ENCODE data around the gene TMEM271.
"Not testable (repeated sequence)": the region's sequence is repeated elsewhere in the genome, so short reads cannot be mapped to it uniquely, and the experiment has no call there.

The TMEM271 gene

DNA sequence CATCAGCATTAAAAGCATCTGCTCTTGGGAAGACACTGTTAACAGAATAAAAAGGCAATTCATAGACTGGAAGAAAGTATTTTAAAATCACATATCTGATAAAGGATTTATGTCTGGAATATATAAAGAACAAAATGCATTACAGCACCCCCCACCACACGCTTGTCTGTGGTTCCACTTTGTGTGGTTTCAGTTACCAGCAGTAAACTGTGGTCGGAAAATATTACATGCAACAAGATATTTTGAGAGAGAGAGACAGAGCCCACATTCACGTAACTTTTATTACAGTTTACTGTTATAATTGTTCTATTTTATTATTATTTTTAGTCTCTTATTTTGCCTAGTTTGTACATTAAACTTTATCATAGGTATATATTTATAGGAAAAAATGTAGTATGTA, 28.0 kb upstream of the TMEM271 start:
- Histone ChIP-seq H3K27me3 (replicated peaks; ENCODE audit: control insufficient read depth, insufficient read depth, low read length) (peaks cover 19% of the 10 kb centered on the region), H3K9ac (ENCODE audit: low read length) (no peak overlapping the region), H3K36me3 (ENCODE audit: control insufficient read depth, insufficient read depth, low read length, severe bottlenecking) (no peaks in the 10 kb centered on the region), H3K9me3 (ENCODE audit: control insufficient read depth, low read length) (no peaks in the 10 kb centered on the region), H3K4me3 (ENCODE audit: low read length) (no peak overlapping the region), H3K4me1 (ENCODE audit: control insufficient read depth, insufficient read depth, low read length) (no peaks in the 10 kb centered on the region)
- no peak for DNase-seq (ENCODE audit: low read depth)

DNA sequence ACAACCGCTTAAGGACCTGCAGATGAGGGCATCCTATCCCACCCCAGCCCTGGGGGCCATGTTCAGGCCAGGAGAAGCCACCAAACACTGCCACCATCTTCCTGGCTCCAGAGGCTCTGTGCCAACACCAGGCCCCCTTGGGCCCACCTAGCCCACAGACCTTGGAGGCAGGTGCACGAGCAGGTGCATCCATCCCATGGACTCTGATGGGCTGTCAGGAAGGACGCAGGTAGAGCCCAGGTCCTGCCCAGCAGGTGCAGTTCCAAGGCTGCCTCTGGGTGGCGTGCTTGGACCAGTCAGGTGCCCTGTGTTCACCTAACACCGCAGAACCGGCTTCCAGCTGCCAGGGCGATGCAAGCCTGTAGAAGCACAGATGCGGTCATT, 26.5 kb upstream of the TMEM271 start:
- Histone ChIP-seq H3K36me3 (ENCODE audit: control insufficient read depth, insufficient read depth, low read length, severe bottlenecking) (no peaks in the 10 kb centered on the region), H3K4me1 (ENCODE audit: control insufficient read depth, insufficient read depth, low read length) (no peaks in the 10 kb centered on the region), H3K4me3 (ENCODE audit: low read length) (no peak overlapping the region), H3K9ac (ENCODE audit: low read length) (no peak overlapping the region), H3K27me3 (replicated peaks; ENCODE audit: control insufficient read depth, insufficient read depth, low read length) (peaks cover 27% of the 10 kb centered on the region), H3K9me3 (ENCODE audit: control insufficient read depth, low read length) (no peaks in the 10 kb centered on the region)
- no peak for DNase-seq (ENCODE audit: low read depth)

GRCh38 chr4:601612-602558, 25.8 kb upstream of the TMEM271 start:
- Histone ChIP-seq H3K9ac (ENCODE audit: low read length) (no peak overlapping the region), H3K36me3 (ENCODE audit: control insufficient read depth, insufficient read depth, low read length, severe bottlenecking) (no peaks in the 10 kb centered on the region), H3K4me1 (ENCODE audit: control insufficient read depth, insufficient read depth, low read length) (no peaks in the 10 kb centered on the region), H3K9me3 (ENCODE audit: control insufficient read depth, low read length) (no peaks in the 10 kb centered on the region), H3K27me3 (replicated peaks; ENCODE audit: control insufficient read depth, insufficient read depth, low read length) (peaks cover 27% of the 10 kb centered on the region), H3K4me3 (ENCODE audit: low read length) (no peak overlapping the region)
- no peak for DNase-seq (ENCODE audit: low read depth)

- H3K9ac ChIP-seq (ENCODE audit: low read length): no peak overlapping the region
- H3K36me3 ChIP-seq (ENCODE audit: control insufficient read depth, insufficient read depth, low read length, severe bottlenecking): no peaks in the 10 kb centered on the region
- H3K4me3 ChIP-seq (ENCODE audit: low read length): no peak overlapping the region
- no peaks in the 10 kb centered on the region for H3K9me3 ChIP-seq (ENCODE audit: control insufficient read depth, low read length)
- DNase-seq (ENCODE audit: low read depth): no peak
- H3K4me1 ChIP-seq (ENCODE audit: control insufficient read depth, insufficient read depth, low read length): no peaks in the 10 kb centered on the region
- peaks cover 26% of the 10 kb centered on the region for H3K27me3 ChIP-seq (replicated peaks; ENCODE audit: control insufficient read depth, insufficient read depth, low read length)
These were observed 24.9 kb upstream of the TMEM271 start for GRCh38 chr4:600850-601515.

DNA sequence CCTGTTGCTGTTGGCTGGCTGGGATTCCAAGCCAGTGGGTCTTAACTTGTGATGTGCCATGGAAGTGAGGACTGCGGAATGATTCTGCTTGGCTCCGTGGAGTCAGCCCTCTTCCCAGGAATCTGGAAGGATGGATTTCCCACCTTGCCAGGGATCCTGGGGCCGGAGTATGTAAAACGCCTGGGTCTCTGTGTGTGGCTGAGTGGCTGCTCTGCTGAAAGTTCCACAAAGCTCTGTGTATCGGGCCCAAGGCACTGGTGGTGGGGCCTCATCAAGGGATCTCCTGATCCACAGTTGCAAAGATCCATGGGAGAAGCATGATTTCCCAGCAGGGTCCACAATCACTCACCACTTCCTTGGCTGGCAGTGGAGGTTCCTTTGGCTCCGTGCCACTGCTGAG, 24.1 kb upstream of the TMEM271 start:
- Histone ChIP-seq H3K4me3 (ENCODE audit: low read length) (no peak overlapping the region), H3K4me1 (ENCODE audit: control insufficient read depth, insufficient read depth, low read length) (no peaks in the 10 kb centered on the region), H3K36me3 (ENCODE audit: control insufficient read depth, insufficient read depth, low read length, severe bottlenecking) (no peaks in the 10 kb centered on the region)

GRCh38 chr4:598925-599324, 22.8 kb upstream of the TMEM271 start:
- Histone ChIP-seq H3K4me1 (ENCODE audit: control insufficient read depth, insufficient read depth, low read length) (no peaks in the 10 kb centered on the region), H3K9me3 (ENCODE audit: control insufficient read depth, low read length) (peaks cover 4% of the 10 kb centered on the region), H3K4me3 (ENCODE audit: low read length) (no peak overlapping the region), H3K9ac (ENCODE audit: low read length) (no peak overlapping the region), H3K36me3 (ENCODE audit: control insufficient read depth, insufficient read depth, low read length, severe bottlenecking) (no peaks in the 10 kb centered on the region), H3K27me3 (replicated peaks; ENCODE audit: control insufficient read depth, insufficient read depth, low read length) (peaks cover 18% of the 10 kb centered on the region)
- DNase-seq (ENCODE audit: low read depth): no peak

More for the DNA sequence above, 24.1 kb upstream of the TMEM271 start:
- no peak for DNase-seq (ENCODE audit: low read depth)
- Histone ChIP-seq H3K9ac (ENCODE audit: low read length) (no peak overlapping the region), H3K9me3 (ENCODE audit: control insufficient read depth, low read length) (no peaks in the 10 kb centered on the region), H3K27me3 (replicated peaks; ENCODE audit: control insufficient read depth, insufficient read depth, low read length) (peaks cover 18% of the 10 kb centered on the region)

GRCh38 chr4:592825-593520, 16.9 kb upstream of the TMEM271 start:
- H3K36me3 ChIP-seq (ENCODE audit: control insufficient read depth, insufficient read depth, low read length, severe bottlenecking): no peaks in the 10 kb centered on the region
- no peaks in the 10 kb centered on the region for H3K4me1 ChIP-seq (ENCODE audit: control insufficient read depth, insufficient read depth, low read length)
- H3K9me3 ChIP-seq (ENCODE audit: control insufficient read depth, low read length): peaks cover 4% of the 10 kb centered on the region
- H3K27me3 ChIP-seq (replicated peaks; ENCODE audit: control insufficient read depth, insufficient read depth, low read length): peaks cover 8% of the 10 kb centered on the region
- H3K9ac ChIP-seq (ENCODE audit: low read length): no peak overlapping the region
- no peak overlapping the region for H3K4me3 ChIP-seq (ENCODE audit: low read length)
- no peak for DNase-seq (ENCODE audit: low read depth)

GRCh38 chr4:592178-592577, 16.1 kb upstream of the TMEM271 start:
- H3K4me3 ChIP-seq (ENCODE audit: low read length); DNase-seq (ENCODE audit: low read depth); H3K36me3 ChIP-seq (ENCODE audit: control insufficient read depth, insufficient read depth, low read length, severe bottlenecking); H3K9ac ChIP-seq (ENCODE audit: low read length); H3K4me1 ChIP-seq (ENCODE audit: control insufficient read depth, insufficient read depth, low read length); H3K9me3 ChIP-seq (ENCODE audit: control insufficient read depth, low read length): not testable (repeated sequence)
- peaks cover 13% of the 10 kb centered on the region for H3K27me3 ChIP-seq (replicated peaks; ENCODE audit: control insufficient read depth, insufficient read depth, low read length)

DNA sequence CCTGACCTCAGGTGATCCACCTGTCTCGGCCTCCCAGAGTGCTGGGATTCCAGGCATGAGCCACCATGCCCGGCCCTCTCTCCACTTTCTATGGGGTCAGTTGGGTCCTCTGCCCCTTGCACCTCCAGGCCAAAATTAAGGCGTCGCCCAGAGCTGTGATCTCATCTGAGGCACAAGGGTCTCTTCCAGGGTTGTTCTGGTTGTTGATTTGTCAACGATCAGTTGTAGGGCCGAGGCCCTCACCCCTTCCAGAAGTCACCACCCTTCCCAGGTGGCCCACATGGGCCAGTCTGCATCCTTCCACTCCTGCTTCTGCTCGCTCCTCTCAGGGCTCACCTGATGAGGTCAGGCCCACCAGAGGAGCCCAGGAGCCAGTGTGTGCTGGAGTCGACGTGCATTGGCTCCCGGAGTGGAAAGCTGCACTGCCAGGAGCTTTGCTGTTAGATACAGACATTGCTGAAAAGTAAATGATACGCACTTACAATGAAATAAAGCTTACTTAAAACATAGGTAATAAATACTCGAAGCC, 14.3 kb upstream of the TMEM271 start:
- H3K27me3 ChIP-seq (replicated peaks; ENCODE audit: control insufficient read depth, insufficient read depth, low read length): peaks cover 13% of the 10 kb centered on the region

GRCh38 chr4:589219-589963, 13.3 kb upstream of the TMEM271 start:
- no peak overlapping the region for H3K9ac ChIP-seq (ENCODE audit: low read length)
- peaks cover 4% of the 10 kb centered on the region for H3K9me3 ChIP-seq (ENCODE audit: control insufficient read depth, low read length)
- H3K4me1 ChIP-seq (ENCODE audit: control insufficient read depth, insufficient read depth, low read length): no peaks in the 10 kb centered on the region
- no peak overlapping the region for H3K4me3 ChIP-seq (ENCODE audit: low read length)
- peaks cover 13% of the 10 kb centered on the region for H3K27me3 ChIP-seq (replicated peaks; ENCODE audit: control insufficient read depth, insufficient read depth, low read length)
- DNase-seq (ENCODE audit: low read depth): no peak
- no peaks in the 10 kb centered on the region for H3K36me3 ChIP-seq (ENCODE audit: control insufficient read depth, insufficient read depth, low read length, severe bottlenecking)

More for the DNA sequence above, 14.3 kb upstream of the TMEM271 start:
- Histone ChIP-seq H3K4me1 (ENCODE audit: control insufficient read depth, insufficient read depth, low read length) (no peaks in the 10 kb centered on the region), H3K9me3 (ENCODE audit: control insufficient read depth, low read length) (peaks cover 4% of the 10 kb centered on the region), H3K9ac (ENCODE audit: low read length) (no peak overlapping the region), H3K4me3 (ENCODE audit: low read length) (no peak overlapping the region), H3K36me3 (ENCODE audit: control insufficient read depth, insufficient read depth, low read length, severe bottlenecking) (no peaks in the 10 kb centered on the region)
- DNase-seq (ENCODE audit: low read depth): no peak
